ENCODE data around the gene AMD1.
"Not testable (repeated sequence)": the region's sequence is repeated elsewhere in the genome, so short reads cannot be mapped to it uniquely, and the experiment has no call there.

Gene AMD1

DNA sequence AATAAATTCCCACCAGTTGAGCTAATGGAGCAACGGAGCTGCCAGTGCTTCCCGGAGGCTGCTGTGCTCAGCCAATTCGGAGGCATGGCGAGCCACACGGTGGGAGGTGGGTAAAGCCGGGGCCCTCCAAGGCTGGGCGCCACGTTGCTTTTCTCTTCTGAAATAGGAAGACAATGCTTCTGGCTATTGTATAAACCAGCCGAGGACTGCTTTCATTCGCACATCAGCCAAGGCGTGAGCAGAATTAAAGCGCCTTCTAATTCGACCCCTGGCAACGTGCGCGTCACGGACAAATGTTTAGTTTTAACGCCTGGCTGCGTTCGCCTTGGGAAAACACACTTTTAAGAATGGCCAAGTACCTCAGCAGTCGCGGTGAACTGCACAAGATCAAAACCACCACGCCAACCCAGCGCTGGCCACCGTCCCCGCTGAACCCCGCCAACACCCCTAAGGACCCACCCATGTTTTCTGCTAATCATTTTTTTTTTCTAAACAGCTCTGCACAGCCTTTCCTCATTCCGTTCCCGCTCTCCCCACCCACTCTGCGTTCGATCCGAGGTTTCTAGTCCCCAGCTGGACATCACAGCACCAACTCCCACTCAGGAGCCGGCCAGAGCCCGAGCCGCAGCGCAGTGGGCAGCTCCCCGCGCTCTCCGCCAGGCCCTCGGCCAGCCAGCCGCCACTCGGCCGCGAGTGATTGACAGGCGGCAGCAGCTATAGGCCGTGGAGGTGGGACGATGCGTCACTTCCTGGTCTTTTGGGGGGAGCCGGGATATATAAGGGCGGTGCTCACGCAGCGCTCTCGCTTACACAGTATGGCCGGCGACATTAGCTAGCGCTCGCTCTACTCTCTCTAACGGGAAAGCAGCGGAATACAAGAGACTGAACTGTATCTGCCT, at the start of gene AMD1:
Gene AMD1, plus strand, starts transcription at position 805 of the 899 bp plus-strand sequence. CDS start 321 bp downstream, outside the sequence.
- peak; percentile 22 for DNase-seq

DNA sequence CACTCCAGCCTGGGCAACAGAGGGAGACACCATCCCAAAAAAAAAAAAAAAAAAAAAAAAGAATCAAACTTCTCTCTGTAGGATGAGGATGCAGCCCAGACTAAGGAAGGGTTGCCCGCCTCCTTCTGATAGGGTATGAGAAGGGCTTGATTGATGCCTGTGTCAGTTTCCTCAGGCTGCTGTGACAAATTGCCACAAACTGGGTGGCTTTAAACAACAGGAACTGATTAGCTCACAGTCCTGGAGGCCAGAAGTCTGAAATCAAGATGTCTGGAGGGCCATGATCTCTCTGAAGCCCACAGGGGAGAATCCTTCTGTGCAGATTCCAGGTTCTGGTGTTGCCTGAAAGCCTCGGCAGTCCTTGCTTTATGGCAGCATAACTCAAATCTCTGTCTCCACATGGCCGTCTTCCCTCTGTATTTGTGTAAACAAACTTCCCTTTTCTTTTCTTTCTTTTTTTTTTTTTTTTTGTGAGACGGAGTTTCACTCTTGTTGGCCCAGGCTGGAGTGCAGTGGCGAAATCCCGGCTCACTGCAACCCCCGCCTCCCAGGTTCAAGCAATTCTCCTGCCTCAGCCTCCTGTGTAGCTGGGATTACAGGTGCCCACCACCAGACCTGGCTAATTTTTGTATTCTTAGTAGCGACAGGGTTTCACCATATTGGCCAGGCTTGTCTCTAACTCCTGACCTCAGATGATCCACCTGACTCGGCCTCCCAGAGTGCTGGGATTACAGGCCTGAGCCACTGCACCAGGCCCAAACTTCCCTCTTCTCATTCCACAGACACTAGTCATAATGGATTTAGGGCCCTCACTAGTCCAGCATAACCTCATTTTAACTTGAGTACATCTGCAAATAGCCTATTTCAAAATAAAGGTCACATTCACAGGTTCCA, 48.1 kb upstream of the AMD1 start:
- DNase-seq = no peak

DNA sequence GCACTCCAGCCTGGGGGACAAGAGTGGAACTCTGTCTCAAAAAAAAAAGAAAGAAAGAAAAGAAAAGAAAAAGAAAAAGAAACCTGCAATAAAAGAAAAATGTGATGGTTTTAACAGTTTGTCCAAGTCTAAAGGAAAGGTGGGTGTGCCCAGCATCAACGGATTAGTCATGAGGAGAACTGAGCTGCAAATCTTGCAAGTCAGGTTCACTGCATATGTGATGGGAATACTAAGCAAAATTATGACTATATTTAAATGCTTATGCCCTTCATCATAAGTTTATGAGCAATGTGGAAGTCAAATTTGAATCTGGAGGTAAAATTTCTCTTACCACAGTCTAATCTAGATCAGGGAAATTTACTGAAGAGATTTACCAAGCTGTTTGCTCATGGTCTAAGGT, 46.2 kb upstream of the AMD1 start:
- no peak for DNase-seq

DNA sequence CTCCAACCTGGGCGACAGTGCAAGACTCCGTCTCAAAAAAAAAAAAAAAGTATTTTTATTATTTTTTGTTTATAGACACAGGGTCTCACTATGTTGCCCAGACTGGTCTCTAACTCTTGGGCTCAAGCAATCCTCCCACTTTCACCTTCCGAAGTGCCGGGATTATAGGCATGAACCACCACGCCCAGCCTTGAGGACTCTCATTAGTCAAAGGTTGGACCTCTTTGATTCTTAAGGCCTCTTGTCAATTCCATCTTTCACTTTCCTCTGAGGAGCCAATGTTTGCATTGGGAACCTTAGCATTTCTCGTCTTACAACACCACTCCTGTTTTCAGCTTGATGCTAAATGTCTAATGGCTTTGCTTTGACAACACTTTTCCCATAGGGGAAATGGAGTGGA, 43.2 kb upstream of the AMD1 start:
- DNase-seq = no peak

DNA sequence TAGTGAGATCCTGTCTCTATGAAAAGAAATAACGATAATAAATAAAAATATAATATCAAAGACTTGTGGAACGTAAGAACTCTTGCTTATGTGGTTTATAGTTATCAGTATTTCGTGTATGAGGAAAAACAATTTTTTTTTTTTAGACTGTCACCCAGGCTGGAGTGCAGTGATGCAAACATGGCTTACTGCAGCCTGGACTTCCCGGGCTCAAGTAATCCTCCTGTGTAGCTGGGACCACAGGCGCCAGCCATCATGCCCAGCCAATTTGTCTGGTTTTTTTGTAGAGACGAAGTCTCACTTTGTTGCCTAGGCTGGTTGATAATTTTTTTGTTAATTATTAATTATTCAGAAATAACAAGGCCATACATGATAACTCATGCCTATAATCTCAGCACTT, 40.8 kb upstream of the AMD1 start:
- DNase-seq = no peak

DNA sequence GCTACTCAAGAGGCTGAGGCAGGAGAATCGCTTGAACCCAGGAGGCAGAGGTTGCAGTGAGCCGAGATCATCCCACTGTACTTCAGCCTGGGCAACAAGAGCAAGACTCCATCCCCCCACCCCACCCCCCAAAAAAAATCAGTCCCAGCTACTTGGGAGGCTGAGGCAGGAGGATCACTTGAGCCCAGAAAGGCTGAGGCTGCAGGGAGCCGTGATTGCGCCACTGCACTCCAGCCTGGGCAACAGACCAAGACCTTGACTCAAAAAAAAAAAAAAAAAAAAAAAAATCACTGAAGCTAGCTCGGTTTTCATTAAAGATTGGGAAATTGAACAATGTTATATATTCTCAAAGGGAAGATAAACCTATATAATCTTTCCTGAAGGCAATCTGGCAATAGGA, 38.8 kb upstream of the AMD1 start:
- not testable (repeated sequence) for DNase-seq

DNA sequence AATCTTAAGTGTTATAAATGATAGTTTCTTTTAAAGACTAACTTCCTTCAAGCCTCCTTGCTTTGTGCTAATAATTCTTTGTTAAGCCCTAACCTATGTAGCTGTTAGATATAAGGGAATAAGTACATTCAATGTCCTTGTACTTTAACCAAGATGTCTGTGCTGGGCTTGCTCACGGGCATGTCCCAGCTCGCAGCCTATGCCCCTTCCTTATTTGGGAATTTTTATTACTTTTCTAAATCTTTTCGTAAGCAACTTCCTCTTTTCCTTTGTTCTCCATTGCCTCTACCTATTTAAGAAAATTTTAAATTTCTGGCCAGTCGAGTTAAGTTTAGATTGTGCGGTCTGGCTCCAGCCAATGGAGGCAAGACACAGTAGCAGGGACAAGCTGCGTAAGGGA, 33.3 kb upstream of the AMD1 start:
- no peak for DNase-seq

DNA sequence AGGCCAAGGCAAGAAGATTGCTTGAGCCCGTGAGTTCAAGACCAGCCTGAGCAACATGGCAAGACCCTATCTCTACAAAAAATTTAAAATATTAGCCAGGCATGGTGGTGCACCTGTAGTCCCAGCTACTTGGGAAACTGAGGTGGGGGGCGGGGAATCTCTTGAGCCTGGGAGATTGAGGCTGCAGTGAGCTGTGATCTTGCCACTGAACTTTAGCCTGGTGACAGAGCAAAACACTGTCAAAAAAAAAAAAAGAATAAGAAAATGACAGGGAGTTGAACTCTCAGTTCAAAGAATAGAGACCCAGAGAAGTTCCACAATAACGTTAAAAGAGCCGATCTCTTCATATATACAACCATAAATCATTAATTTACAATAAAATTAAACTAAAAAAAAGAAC, 24.8 kb upstream of the AMD1 start:
- DNase-seq = no peak

DNA sequence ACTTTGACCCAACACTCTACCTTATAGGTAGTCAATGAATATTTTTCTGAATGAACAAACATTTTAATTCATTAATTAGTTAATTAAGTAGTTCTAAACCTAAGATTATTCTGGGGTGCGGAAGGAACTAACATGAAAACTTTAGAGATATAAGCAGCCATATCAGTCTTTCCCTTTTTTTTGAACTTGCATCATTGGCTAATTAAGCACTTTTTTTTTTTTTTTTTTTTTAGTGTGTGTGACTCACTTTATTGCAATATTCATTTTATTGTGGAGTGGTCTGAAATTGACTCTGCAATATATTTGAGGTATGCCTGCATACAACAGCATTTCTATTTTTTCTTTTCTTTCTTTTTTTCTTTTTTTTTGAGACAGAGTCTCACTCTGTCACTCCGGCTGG, 21.8 kb upstream of the AMD1 start:
- DNase-seq = no peak

DNA sequence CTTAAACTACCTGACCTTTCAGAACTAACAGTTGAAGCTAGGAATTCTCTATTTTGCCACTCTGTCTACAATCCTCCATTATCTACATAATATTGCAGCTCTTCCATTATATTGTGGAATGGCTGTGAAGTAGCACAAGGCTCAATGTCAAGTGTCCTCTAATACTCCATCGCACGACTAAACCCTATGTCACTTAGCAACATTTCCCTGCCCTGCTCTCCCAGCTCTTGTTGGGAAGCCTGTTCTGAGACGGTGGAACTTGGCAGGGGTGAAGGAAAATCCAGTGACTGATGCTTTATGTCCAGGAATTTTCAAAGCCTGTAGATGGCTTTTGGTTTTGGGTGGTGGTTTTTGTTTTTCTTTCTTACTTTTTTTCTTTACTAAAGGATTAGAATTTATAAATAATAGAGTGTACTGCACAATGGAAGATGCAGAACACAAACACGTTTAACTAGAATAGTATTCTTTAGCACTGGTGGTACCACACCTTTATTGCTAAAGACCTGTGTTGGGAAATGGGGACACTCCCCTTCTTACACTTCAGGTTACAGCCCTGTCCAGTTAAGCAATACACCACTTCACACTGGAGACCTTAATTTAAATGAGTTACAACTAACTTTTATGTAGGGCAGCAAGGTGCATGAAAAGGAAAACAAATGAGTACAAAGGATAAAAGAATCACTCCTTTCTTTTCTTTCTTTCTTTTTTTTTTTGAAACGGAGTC, 20.7 kb upstream of the AMD1 start:
- DNase-seq = no peak

DNA sequence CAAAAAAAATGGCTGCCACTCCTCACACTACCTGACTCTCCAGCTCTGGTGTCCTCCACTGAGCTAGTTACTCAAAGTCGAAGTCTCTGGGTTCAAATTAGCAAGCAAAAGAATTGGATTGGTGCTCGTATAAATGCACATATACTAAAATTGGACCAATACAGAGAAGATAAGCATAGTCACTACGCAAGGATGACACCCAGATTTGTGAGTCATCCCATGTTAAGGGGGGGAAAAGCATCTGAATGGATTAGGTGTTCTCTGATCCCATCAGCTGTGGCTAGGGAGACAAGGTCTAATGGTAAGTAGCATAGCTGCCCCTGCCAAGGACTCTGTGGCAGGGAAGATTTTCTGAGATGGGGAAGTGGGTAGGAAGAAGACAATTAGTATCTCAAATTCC, 18.3 kb upstream of the AMD1 start:
- no peak for DNase-seq

DNA sequence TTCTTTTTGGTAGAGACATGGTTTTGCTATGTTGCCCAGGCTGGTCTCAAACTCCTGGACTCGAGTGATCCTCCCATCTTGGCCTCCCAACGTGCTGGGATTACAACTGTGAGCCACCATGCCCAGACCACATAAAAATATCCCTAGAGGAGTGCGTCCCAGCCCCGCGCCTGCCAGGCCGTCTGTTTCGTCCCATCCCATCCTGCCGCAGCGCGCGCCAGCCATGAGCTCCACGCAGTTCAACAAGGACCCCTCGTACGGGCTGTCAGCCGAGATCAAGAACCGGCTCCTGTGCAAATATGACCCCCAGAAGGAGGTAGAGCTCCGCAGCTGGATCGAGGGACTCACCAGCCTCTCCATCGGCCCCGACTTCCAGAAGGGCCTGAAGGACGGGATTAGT, 16.6 kb upstream of the AMD1 start:
- DNase-seq = no peak

DNA sequence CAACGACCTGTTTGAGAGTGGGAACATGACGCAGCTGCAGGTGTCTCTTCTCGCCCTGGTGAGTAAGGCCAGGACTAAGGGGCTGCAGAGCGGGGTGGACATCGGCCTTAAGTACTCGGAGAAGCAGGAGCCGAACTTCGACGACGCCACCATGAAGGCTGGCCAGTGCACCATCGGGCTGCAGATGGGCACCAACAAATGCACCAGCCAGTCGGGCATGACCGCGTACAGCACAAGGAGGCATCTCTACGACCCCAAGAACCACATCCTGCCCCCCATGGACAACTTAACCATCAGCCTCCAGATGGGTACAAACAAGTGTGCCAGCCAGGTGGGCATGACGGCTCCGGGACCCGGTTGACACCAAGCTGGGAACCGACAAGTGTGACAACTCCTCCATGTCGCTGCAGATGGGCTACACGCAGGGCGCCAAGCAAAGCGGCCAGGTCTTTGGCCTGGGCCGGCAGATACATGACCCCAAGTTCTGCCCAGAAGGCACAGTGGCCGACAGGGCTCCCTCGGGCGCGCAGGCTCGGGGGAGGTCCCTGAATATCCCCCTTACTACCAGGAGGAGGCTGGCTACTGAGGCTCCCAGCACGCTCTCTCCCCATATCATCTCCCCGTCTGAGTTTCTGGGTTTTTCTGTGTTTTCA, 15.9 kb upstream of the AMD1 start:
- no peak for DNase-seq

DNA sequence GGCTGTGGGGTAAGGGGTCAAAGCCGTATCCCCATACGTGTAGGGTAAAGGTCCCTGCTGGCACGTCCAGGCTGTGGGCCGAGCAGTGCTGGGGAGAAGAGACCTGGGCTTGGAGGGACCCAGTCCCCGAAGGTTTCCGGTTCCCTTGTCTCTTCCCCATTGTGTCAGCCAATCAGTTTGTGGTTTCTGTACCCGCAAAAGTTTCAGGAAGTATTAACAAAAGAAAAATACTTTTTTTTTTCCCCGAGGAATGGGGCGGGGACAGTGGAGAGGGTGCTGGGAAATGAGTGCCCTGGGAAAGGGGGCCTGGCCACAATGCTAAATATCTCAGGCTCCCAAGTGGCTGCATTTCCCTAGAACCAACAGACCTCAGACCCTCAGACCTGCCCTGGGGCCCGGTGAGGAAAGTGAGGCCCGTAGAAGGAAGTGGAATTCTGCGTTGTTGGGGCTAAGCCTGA, 15.2 kb upstream of the AMD1 start:
- DNase-seq = no peak

DNA sequence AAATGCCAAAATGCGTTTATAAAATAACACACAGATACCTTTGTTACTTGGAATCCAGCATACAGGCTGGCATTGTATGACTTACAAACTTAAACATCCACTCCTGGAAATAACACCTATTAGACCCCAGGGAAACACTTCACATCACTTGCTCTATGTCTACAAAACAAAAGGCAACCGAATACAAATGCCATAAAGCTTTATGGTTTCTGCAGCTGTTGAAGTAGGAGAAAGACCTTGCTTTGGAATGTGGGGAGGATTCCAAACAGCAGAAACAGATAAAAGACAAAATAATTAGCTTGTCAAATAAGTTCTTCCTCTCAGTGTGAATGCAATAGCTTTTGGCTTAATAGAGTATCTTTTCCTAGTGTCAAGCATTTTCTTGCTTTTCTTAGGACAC, 9.8 kb upstream of the AMD1 start:
- DNase-seq = no peak

DNA sequence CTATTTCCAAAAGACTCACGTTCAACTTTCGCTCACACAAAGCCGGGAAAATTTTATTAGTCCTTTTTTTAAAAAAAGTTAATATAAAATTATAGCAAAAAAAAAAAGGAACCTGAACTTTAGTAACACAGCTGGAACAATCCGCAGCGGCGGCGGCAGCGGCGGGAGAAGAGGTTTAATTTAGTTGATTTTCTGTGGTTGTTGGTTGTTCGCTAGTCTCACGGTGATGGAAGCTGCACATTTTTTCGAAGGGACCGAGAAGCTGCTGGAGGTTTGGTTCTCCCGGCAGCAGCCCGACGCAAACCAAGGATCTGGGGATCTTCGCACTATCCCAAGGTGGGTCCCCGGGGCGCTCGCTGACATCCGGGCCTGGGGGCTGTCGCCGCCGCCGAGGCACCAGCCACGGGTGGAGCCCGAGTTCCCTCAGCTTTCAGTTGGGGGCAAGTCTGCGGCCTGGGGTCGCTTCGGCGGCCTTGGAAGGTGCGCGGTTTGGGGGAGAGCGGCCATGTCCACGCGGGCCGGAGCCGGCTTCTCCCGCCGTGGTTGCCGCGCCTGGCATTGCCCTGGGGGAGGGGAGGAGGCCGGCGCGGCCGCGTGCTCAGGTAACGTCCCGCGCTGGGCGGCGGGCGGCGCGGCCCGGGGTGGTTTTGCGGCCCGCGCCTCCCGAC, 429 bp downstream of the AMD1 start:
- no peak for DNase-seq

DNA sequence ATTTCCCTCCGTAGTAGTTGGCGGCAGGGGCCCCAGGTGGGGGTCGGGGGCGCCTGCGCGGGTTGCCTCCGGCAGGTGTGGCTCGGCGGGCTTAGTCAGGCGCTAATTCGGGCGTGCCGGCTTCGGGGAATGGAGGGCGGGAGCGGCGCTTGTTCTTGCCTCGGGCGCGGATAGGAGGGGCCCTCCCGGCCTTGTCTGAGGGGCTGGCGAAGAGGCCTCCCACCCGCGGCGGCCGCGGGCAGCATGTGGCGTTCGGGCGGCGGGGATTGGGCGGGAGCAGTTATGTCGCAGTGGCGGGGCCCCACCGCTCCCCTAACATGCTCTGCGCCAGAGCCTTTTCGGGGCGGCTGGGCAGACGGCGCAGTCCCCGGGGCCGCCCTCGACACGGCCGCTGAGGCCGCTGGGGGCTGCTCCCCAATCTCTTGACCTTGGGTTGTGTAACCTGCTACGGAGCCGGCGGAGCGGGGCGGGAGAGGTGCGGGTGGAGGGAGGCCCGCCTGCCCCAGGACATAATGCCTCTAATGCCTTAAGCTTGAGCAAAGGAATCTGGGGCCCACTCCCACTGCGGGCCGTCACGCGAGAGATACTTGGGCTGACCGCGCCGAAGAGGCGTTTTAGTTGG, 1.1 kb downstream of the AMD1 start:
- DNase-seq = no peak

DNA sequence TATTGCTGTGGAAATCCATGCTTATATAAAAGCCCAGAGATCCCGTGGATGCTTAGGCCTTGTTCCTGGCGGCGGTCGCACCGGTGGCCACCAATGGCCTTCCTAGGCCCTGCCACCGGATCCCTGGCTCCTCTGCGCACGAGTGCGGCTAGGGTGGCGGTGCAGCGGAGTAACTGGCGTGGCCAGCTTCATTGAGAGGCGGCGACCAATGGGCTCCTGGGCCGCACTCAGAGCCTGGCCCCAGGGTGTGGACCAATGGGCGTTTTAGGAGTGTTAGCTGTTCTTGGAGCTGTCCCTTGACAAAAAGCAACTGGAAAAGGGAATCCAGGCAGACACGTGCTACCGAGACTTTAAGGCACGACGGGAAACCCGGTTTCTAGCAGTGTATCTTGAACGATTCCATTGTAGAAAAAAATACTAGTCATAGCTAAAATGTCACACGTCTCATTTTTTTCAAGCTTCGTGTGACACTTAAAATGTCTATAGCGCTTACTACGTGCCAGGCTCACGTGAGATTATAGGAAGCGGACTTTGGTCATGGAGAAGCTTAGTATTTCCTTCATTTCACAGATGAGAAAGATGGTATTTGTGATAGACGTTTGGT, 1.7 kb downstream of the AMD1 start:
- peak; percentile 33 for DNase-seq

DNA sequence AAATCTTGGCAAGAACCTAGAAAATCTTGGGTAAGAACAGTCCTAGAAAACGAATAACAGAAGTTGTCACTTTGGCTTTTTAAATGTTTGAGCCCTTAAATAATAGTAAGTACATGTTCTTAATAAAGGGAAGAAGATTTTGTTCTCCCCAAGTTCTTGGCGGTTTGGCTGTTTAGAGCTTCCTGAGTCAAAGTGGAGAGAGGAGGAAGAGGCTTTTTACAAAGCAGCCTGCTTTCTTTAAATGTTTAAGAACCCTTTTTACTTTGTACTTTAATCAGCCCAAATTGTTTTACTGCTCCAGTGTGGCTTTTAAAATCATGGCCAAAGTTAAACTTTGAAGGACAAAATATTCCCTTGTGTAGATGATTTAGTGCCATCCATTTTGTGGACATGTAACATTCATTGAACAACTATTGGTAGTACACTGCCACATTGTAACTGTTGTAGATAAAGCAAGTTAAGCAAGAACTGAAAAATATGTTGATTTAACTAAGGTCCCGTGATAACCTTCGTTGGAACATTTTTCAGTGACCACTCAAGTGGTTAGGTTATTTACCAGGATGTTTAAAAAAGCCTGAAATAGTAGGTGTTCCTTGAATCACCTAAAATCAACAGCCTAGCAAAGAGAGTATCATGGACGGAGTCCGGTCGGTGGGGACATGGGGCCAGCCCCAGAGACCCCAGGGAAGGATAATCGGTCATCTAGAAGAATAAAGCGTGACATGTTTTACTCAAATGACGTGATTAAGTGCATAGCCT, 2.4 kb downstream of the AMD1 start:
- no peak for DNase-seq

DNA sequence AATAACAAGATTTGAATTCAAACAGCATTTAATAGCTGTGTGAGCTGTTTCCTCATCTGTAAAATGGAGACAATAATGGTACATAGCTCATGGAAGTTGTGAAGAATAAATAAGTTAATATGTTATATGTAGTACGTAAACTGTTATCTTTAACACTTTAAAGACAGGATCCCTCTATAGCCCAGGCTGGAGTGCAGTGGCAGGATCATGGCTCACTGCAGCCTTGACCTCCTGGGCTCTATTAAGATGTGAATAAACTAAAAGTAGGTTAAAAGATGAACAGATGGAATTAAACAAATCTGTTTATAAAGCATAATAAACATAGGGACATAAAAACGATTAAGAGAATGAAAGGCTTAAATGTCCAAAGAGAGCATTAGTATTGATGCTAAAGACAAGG, 3.0 kb downstream of the AMD1 start:
- DNase-seq = no peak
